ENCODE results near the gene RPS15.

Gene RPS15

GRCh38 chr19:1425902-1426301, 12.3 kb upstream of the RPS15 start:
- H4K20me1 ChIP-seq (ENCODE audit: insufficient read depth) = peaks cover 5% of the 10 kb centered on the region; the same call in 1 of the 2 replicates
- H3K27me3 ChIP-seq (ENCODE audit: insufficient read depth, low read depth) = no peaks in the 10 kb centered on the region
- no peak overlapping the region for H3K9ac ChIP-seq
- H3K36me3 ChIP-seq (ENCODE audit: insufficient read depth) = no peaks in the 10 kb centered on the region; the same call in 1 of the 2 replicates
- no peak overlapping the region for H2AFZ ChIP-seq (ENCODE audit: low read depth)
- H3K4me1 ChIP-seq (ENCODE audit: low read depth, poor library complexity, severe bottlenecking) = no peaks in the 10 kb centered on the region
- peaks cover 29% of the 10 kb centered on the region; the same call in 1 of the 2 replicates for H3K79me2 ChIP-seq (ENCODE audit: insufficient read depth, low read depth)
- TF ChIP-seq CTCF (conservative IDR thresholded peaks at IDR 0.05; ENCODE audit: low read depth, low read length) = no peak
- H3K4me3 ChIP-seq (IDR thresholded peaks at IDR 0.05; ENCODE audit: insufficient read depth, low read depth, low read length) = no peak overlapping the region
- no peak overlapping the region for H3K4me2 ChIP-seq
- no peak overlapping the region for H3K27ac ChIP-seq

- no peak overlapping the region for H3K4me3 ChIP-seq (IDR thresholded peaks at IDR 0.05; ENCODE audit: insufficient read depth, low read depth, low read length)
- H3K27me3 ChIP-seq (ENCODE audit: insufficient read depth, low read depth) = no peaks in the 10 kb centered on the region
- no peak overlapping the region for H2AFZ ChIP-seq (ENCODE audit: low read depth)
- no peak for TF ChIP-seq CTCF (conservative IDR thresholded peaks at IDR 0.05; ENCODE audit: low read depth, low read length)
- H3K4me1 ChIP-seq (ENCODE audit: low read depth, poor library complexity, severe bottlenecking) = no peaks in the 10 kb centered on the region
- no peak overlapping the region for H3K9ac ChIP-seq
- peaks cover 27% of the 10 kb centered on the region; the same call in 1 of the 2 replicates for H3K79me2 ChIP-seq (ENCODE audit: insufficient read depth, low read depth)
- no peak overlapping the region for H3K4me2 ChIP-seq
- no peak overlapping the region for H3K27ac ChIP-seq
- no peaks in the 10 kb centered on the region; the same call in 1 of the 2 replicates for H3K36me3 ChIP-seq (ENCODE audit: insufficient read depth)
- peaks cover 5% of the 10 kb centered on the region; the same call in 1 of the 2 replicates for H4K20me1 ChIP-seq (ENCODE audit: insufficient read depth)
Observed at GRCh38 chr19:1426736-1427135, 11.5 kb upstream of the RPS15 start.

GRCh38 chr19:1427221-1427920, 10.8 kb upstream of the RPS15 start:
- H3K79me2 ChIP-seq (ENCODE audit: insufficient read depth, low read depth) = peaks cover 23% of the 10 kb centered on the region; the same call in 1 of the 2 replicates

GRCh38 chr19:1428738-1429391, 9.3 kb upstream of the RPS15 start:
- H3K27ac ChIP-seq = no peak overlapping the region
- H3K4me2 ChIP-seq = no peak overlapping the region
- H4K20me1 ChIP-seq (ENCODE audit: insufficient read depth) = peaks cover 5% of the 10 kb centered on the region; the same call in 1 of the 2 replicates
- H3K9ac ChIP-seq = no peak overlapping the region
- H3K36me3 ChIP-seq (ENCODE audit: insufficient read depth) = no peaks in the 10 kb centered on the region; the same call in 1 of the 2 replicates
- H3K79me2 ChIP-seq (ENCODE audit: insufficient read depth, low read depth) = 0 out of 2 replicates have a peak, but pooled peaks cover 10% of the 10 kb centered on the region
- no peaks in the 10 kb centered on the region for H3K4me1 ChIP-seq (ENCODE audit: low read depth, poor library complexity, severe bottlenecking)
- H3K27me3 ChIP-seq (ENCODE audit: insufficient read depth, low read depth) = no peaks in the 10 kb centered on the region
- H2AFZ ChIP-seq (ENCODE audit: low read depth) = no peak overlapping the region
- no peak for TF ChIP-seq CTCF (conservative IDR thresholded peaks at IDR 0.05; ENCODE audit: low read depth, low read length)
- no peak overlapping the region for H3K4me3 ChIP-seq (IDR thresholded peaks at IDR 0.05; ENCODE audit: insufficient read depth, low read depth, low read length)

More at GRCh38 chr19:1427221-1427920, 10.8 kb upstream of the RPS15 start:
- TF ChIP-seq CTCF (conservative IDR thresholded peaks at IDR 0.05; ENCODE audit: low read depth, low read length) = no peak
- Histone ChIP-seq H3K27ac (no peak overlapping the region), H2AFZ (ENCODE audit: low read depth) (no peak overlapping the region), H3K4me3 (IDR thresholded peaks at IDR 0.05; ENCODE audit: insufficient read depth, low read depth, low read length) (no peak overlapping the region), H3K36me3 (ENCODE audit: insufficient read depth) (no peaks in the 10 kb centered on the region; the same call in 1 of the 2 replicates), H4K20me1 (ENCODE audit: insufficient read depth) (peaks cover 5% of the 10 kb centered on the region; the same call in 1 of the 2 replicates), H3K4me1 (ENCODE audit: low read depth, poor library complexity, severe bottlenecking) (no peaks in the 10 kb centered on the region), H3K27me3 (ENCODE audit: insufficient read depth, low read depth) (no peaks in the 10 kb centered on the region), H3K9ac (no peak overlapping the region), H3K4me2 (no peak overlapping the region)

Measured in KMS-11 (cell line).